HepG2 (cell line): Measurements from ENCODE around the gene ABCC3. TPM values are rescaled to one million over a fixed set of nuclear protein-coding genes. Genes with fewer than 3 reads are reported as not detected.

Source experiments
- AGO2 ChIP-seq: fragments of 200-400 bp; formaldehyde crosslinking; optimal IDR thresholded peaks from 2 replicates; pipeline ENCODE3; 2017; ENCODE audit warnings: mild to moderate bottlenecking, low read depth, low read length, moderate library complexity
- CBX1 ChIP-seq: IDR thresholded peaks from one replicate; pipeline ENCODE4 v1.6.1; 2016; ENCODE audit warnings: antibody characterized with exemption, low read depth
- E2F2 ChIP-seq: sonication (generic); formaldehyde crosslinking; IDR thresholded peaks from 2 replicates; pipeline ENCODE4 v1.4.0; 2020; ENCODE audit warnings: missing genetic modification reagents, borderline replicate concordance
- KAT8 ChIP-seq: IDR thresholded peaks from 2 replicates; pipeline ENCODE4 v1.6.1; 2016; ENCODE audit warnings: missing genetic modification reagents, missing compliant biosample characterization
- LRRFIP1 ChIP-seq: sonication (generic); formaldehyde crosslinking; conservative IDR thresholded peaks from 2 replicates; pipeline ENCODE4 v1.4.0; 2020; ENCODE audit warnings: missing genetic modification reagents
- PAXIP1 ChIP-seq: sonication (generic); formaldehyde crosslinking; conservative IDR thresholded peaks from 2 replicates; pipeline ENCODE4 v1.4.0; 2020; ENCODE audit warnings: mild to moderate bottlenecking, missing genetic modification reagents, moderate library complexity
- SATB2 ChIP-seq: sonication (generic); formaldehyde crosslinking; IDR thresholded peaks from 2 replicates; pipeline ENCODE4 v1.5.0; 2020; ENCODE audit warnings: missing genetic modification reagents
- SNAI1 ChIP-seq: sonication (generic); formaldehyde crosslinking; IDR thresholded peaks from 2 replicates; pipeline ENCODE4 v1.5.0; 2020; ENCODE audit warnings: mild to moderate bottlenecking, missing genetic modification reagents, borderline replicate concordance
- TEF ChIP-seq: sonication (generic); formaldehyde crosslinking; IDR thresholded peaks from 2 replicates; pipeline ENCODE4 v1.5.0; 2020; ENCODE audit warnings: missing genetic modification reagents
- ZFP82 ChIP-seq: sonication (generic); formaldehyde crosslinking; IDR thresholded peaks from 2 replicates; pipeline ENCODE4 v1.5.1; 2020; ENCODE audit warnings: mild to moderate bottlenecking, missing genetic modification reagents, borderline replicate concordance
- ZNF138 ChIP-seq: sonication (generic); formaldehyde crosslinking; IDR thresholded peaks from 2 replicates; pipeline ENCODE4 v1.5.0; 2020; ENCODE audit warnings: mild to moderate bottlenecking, low read depth, missing genetic modification reagents
- ZNF781 ChIP-seq: sonication (generic); formaldehyde crosslinking; IDR thresholded peaks from 2 replicates; pipeline ENCODE4 v1.5.1; 2020; ENCODE audit warnings: borderline replicate concordance, mild to moderate bottlenecking, missing genetic modification reagents; ENCODE audit errors: not compliant biosample characterization
- ZNF83 ChIP-seq: sonication (generic); formaldehyde crosslinking; IDR thresholded peaks from 2 replicates; pipeline ENCODE4 v1.4.0; 2020; ENCODE audit warnings: missing genetic modification reagents, mild to moderate bottlenecking, borderline replicate concordance
- ZNF883 ChIP-seq: sonication (generic); formaldehyde crosslinking; IDR thresholded peaks from 2 replicates; pipeline ENCODE4 v1.5.1; 2020; ENCODE audit warnings: mild to moderate bottlenecking, missing genetic modification reagents; ENCODE audit errors: not compliant biosample characterization
- polyA plus RNA-seq, 8 experiments: library from polyadenylated mRNA; depleted of rRNA in 3 of 8; stranded (reverse) in 7 of 8; unstranded in 1 of 8; fragments of >200 nt; fragmentation: Illumina TruSeq in 4 of 8; extraction: Trizol in 4 of 8; gene quantifications; 2 replicates each; pipeline versions ENCODE4 v1.2.1 to v1.2.3, GENCODE V29; 2011 to 2016; ENCODE audit warnings: low read depth in 4 of 8, missing spikeins in 1 of 8, mixed read lengths in 1 of 8; ENCODE audit not compliant: insufficient read depth in 1 of 8
- total RNA-seq, 5 experiments: library from RNA; depleted of rRNA; stranded (reverse); fragments of >200 nt; fragmentation: Illumina TruSeq; extraction: Trizol; gene quantifications; 2 replicates each; pipeline ENCODE4 v1.2.3, GENCODE V29; 2016; ENCODE audit warnings: low read depth in 1 of 5
- TF ChIP-seq, protein P1 (sequence below): sonication (generic); formaldehyde crosslinking; IDR thresholded peaks from 2 replicates; pipeline ENCODE4 v1.8.1; 2023; ENCODE audit warnings: mild to moderate bottlenecking, missing genetic modification reagents
- TF ChIP-seq, protein P2 (sequence below): sonication (generic); formaldehyde crosslinking; IDR thresholded peaks from 2 replicates; pipeline ENCODE4 v1.4.0; 2020; ENCODE audit warnings: missing genetic modification reagents, borderline replicate concordance

Gene ABCC3
- total and polyA plus RNA-seq, 2 of the 13 experiments (the other 11 are each of a cell fraction or from before 2014, with no cell fraction given) = 25.2 to 50.7 TPM

DNA sequence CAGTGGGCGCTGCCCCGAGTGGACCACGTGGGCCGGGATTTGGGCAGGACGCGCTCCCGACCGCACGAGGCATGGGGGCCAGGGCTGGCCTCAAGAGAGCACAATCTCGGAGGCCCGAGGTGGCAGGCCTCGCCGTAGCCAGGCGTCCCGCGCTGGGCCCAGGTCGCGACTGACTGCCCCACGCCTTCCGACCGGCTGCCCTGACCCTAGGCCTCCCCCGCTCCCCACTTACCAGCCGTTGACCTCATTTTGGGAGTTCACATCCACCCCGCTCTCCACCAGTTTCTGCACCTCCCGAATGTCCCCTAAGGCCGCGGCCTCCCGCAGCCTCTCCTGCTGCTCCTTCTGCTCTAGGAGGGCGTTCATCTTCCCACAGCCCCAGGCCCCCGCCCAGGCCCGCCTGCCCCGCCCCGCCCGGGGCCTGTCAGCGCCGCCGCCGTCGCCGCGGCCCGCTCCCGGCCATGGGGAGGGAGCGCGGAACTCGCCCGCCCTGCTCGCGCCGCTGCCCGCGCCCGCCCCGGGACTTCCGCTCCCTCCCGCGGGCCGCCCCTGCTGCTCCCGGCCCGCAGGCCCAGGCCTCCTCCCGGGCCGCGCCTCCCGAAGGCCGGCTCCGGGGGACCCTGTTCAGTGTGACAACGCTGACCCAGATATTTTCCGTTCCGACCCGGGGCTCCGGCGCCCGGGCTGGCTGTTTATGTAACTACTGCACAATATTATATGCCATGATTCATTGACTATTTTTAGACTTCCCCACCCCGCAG lies 72.8 kb downstream of the ABCC3 start, which contains the start of gene ANKRD40 (continued):
- TF ChIP-seq SNAI1 (CRISPR knock-in tag) (peak; percentile 63; the same call in 1 of the 2 replicates), TEF (CRISPR knock-in tag) (peak; percentile 97), E2F2 (CRISPR knock-in tag) (no peak), AGO2 (peak; percentile 95), CBX1 (no peak), KAT8 (CRISPR knock-in tag) (peak; percentile 99), ZNF781 (CRISPR knock-in tag) (peak; percentile 62), PAXIP1 (peak; percentile 47), LRRFIP1 (no peak), ZNF138 (peak; percentile 65), SATB2 (CRISPR knock-in tag) (no peak), ZFP82 (CRISPR knock-in tag) (peak; percentile 77; the same call in 1 of the 2 replicates), ZNF883 (CRISPR knock-in tag) (peak; percentile 63), ZNF83 (CRISPR knock-in tag) (peak; percentile 77; the same call in 1 of the 2 replicates)
- TF ChIP-seq, protein P1, sequence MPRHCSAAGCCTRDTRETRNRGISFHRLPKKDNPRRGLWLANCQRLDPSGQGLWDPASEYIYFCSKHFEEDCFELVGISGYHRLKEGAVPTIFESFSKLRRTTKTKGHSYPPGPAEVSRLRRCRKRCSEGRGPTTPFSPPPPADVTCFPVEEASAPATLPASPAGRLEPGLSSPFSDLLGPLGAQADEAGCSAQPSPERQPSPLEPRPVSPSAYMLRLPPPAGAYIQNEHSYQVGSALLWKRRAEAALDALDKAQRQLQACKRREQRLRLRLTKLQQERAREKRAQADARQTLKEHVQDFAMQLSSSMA = no peak; the same call in none of the 2 replicates
- TF ChIP-seq, protein P2, sequence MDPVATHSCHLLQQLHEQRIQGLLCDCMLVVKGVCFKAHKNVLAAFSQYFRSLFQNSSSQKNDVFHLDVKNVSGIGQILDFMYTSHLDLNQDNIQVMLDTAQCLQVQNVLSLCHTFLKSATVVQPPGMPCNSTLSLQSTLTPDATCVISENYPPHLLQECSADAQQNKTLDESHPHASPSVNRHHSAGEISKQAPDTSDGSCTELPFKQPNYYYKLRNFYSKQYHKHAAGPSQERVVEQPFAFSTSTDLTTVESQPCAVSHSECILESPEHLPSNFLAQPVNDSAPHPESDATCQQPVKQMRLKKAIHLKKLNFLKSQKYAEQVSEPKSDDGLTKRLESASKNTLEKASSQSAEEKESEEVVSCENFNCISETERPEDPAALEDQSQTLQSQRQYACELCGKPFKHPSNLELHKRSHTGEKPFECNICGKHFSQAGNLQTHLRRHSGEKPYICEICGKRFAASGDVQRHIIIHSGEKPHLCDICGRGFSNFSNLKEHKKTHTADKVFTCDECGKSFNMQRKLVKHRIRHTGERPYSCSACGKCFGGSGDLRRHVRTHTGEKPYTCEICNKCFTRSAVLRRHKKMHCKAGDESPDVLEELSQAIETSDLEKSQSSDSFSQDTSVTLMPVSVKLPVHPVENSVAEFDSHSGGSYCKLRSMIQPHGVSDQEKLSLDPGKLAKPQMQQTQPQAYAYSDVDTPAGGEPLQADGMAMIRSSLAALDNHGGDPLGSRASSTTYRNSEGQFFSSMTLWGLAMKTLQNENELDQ (CRISPR knock-in tag) = no peak
